WTC11 (cell line): Measurements from ENCODE around the gene ERFL. TPM values are rescaled to one million over a fixed set of nuclear protein-coding genes. Genes with fewer than 3 reads are reported as not detected.

Experiments
- ATAC-seq: fragments of 200-7000 bp; cut with Tn5 transposase; 2 replicates; pipeline ENCODE4 v1.10.0; 2021; ENCODE audit warnings: mild to moderate bottlenecking, moderate library complexity
- CTCF ChIA-PET: fragments of 300-600 bp; sonication (Branson Sonifier 250); formaldehyde crosslinking; loops from one replicate; lab custom pipeline; 2021; ENCODE audit warnings: antibody characterized with exemption; lab: Charles Lee
- POLR2A ChIA-PET: fragments of 350-600 bp; sonication (Branson Sonifier 250); formaldehyde crosslinking; loops from one replicate; lab custom pipeline; 2021; ENCODE audit warnings: antibody characterized with exemption; lab: Charles Lee
- DNase-seq: peaks from one replicate; pipeline ENCODE4 v3.0.0; 2021; ENCODE audit warnings: low spot score
- H3K27ac Mint-ChIP-seq: 2 replicates; pipeline ENCODE4 v1.8.0; 2021; ENCODE audit warnings: mixed read lengths
- H3K27me3 Mint-ChIP-seq: 2 replicates; pipeline ENCODE4 v1.8.0; 2021; ENCODE audit warnings: low read depth, mild to moderate bottlenecking, moderate library complexity, mixed read lengths
- H3K36me3 Mint-ChIP-seq: 2 replicates; pipeline ENCODE4 v1.8.0; 2021; ENCODE audit warnings: mixed read lengths
- H3K4me1 Mint-ChIP-seq: 2 replicates; pipeline ENCODE4 v1.8.0; 2022; ENCODE audit warnings: mixed read lengths
- H3K4me3 Mint-ChIP-seq: 2 replicates; pipeline ENCODE4 v1.8.0; 2021; ENCODE audit warnings: mild to moderate bottlenecking, moderate library complexity, mixed read lengths
- H3K9me3 Mint-ChIP-seq: 2 replicates; pipeline ENCODE4 v1.8.0; 2021; ENCODE audit warnings: mixed read lengths
- ATF1 ChIP-seq: sonication (generic); formaldehyde crosslinking; IDR thresholded peaks from 2 replicates; pipeline ENCODE4 v1.8.1; 2023; ENCODE audit warnings: mild to moderate bottlenecking, moderate library complexity, missing genetic modification reagents
- GRHL2 ChIP-seq: fragments of 250-450 bp; sonication (Bioruptor Pico); IDR thresholded peaks from 2 replicates; pipeline ENCODE4 v1.8.0; 2022; ENCODE audit warnings: mild to moderate bottlenecking, moderate library complexity; ENCODE audit not compliant: insufficient replicate concordance, severe bottlenecking
- KAT7 ChIP-seq: sonication (generic); formaldehyde crosslinking; IDR thresholded peaks from 2 replicates; pipeline ENCODE4 v1.8.1; 2023; ENCODE audit warnings: missing genetic modification reagents, mild to moderate bottlenecking, borderline replicate concordance
- NFE2L1 ChIP-seq: sonication (generic); formaldehyde crosslinking; IDR thresholded peaks from 2 replicates; pipeline ENCODE4 v1.8.1; 2023; ENCODE audit warnings: missing genetic modification reagents
- NR1H2 ChIP-seq: sonication (generic); formaldehyde crosslinking; IDR thresholded peaks from 2 replicates; pipeline ENCODE4 v1.9.0; 2021; ENCODE audit warnings: mild to moderate bottlenecking, moderate library complexity, missing genetic modification reagents
- OVOL2 ChIP-seq: fragments of 250-450 bp; sonication (Bioruptor Pico); IDR thresholded peaks from 2 replicates; pipeline ENCODE4 v1.9.0; 2021; ENCODE audit warnings: mild to moderate bottlenecking, borderline replicate concordance
- PRRX2 ChIP-seq: fragments of 250-450 bp; sonication (Bioruptor Pico); IDR thresholded peaks from 2 replicates; pipeline ENCODE4 v1.8.0; 2021; ENCODE audit warnings: mild to moderate bottlenecking
- RORB ChIP-seq: fragments of 250-450 bp; sonication (Bioruptor Pico); IDR thresholded peaks from 2 replicates; pipeline ENCODE4 v1.9.0; 2021; ENCODE audit warnings: mild to moderate bottlenecking
- TCF7 ChIP-seq: sonication (generic); formaldehyde crosslinking; IDR thresholded peaks from 2 replicates; pipeline ENCODE4 v1.8.0; 2022; ENCODE audit warnings: mild to moderate bottlenecking, low read depth, missing genetic modification reagents, moderate library complexity
- TEAD4 ChIP-seq: sonication (generic); formaldehyde crosslinking; IDR thresholded peaks from 2 replicates; pipeline ENCODE4 v1.8.0; 2022; ENCODE audit warnings: mild to moderate bottlenecking, missing genetic modification reagents
- ZBTB21 ChIP-seq: sonication (generic); formaldehyde crosslinking; IDR thresholded peaks from 2 replicates; pipeline ENCODE4 v1.8.1; 2023; ENCODE audit warnings: mild to moderate bottlenecking, missing genetic modification reagents, borderline replicate concordance
- ZNF219 ChIP-seq: sonication (generic); formaldehyde crosslinking; IDR thresholded peaks from 2 replicates; pipeline ENCODE4 v1.8.0; 2023; ENCODE audit warnings: missing genetic modification reagents, mild to moderate bottlenecking, borderline replicate concordance
- ZNF396 ChIP-seq: fragments of 250-450 bp; sonication (Bioruptor Pico); IDR thresholded peaks from 2 replicates; pipeline ENCODE4 v1.8.0; 2021; ENCODE audit warnings: mild to moderate bottlenecking, moderate library complexity, borderline replicate concordance
- total RNA-seq: library from RNA; stranded (reverse); gene quantifications from 3 replicates; pipeline ENCODE4 v1.2.3, GENCODE V29; 2021
- TF ChIP-seq, protein P1 (sequence below): fragments of 250-450 bp; sonication (Bioruptor Pico); IDR thresholded peaks from 2 replicates; pipeline ENCODE4 v1.9.0; 2021; ENCODE audit warnings: mild to moderate bottlenecking
- TF ChIP-seq, protein P2 (sequence below): sonication (generic); formaldehyde crosslinking; IDR thresholded peaks from 2 replicates; pipeline ENCODE4 v1.8.1; 2022; ENCODE audit warnings: missing genetic modification reagents, borderline replicate concordance
- TF ChIP-seq, protein P3 (sequence below): sonication (generic); formaldehyde crosslinking; IDR thresholded peaks from 2 replicates; pipeline ENCODE4 v1.8.1; 2023; ENCODE audit warnings: mild to moderate bottlenecking, missing genetic modification reagents
- TF ChIP-seq, protein P4 (sequence below): sonication (generic); formaldehyde crosslinking; IDR thresholded peaks from 2 replicates; pipeline ENCODE4 v1.8.0; 2022; ENCODE audit warnings: mild to moderate bottlenecking, missing genetic modification reagents
- TF ChIP-seq, protein P5 (sequence below): sonication (generic); formaldehyde crosslinking; IDR thresholded peaks from 2 replicates; pipeline ENCODE4 v1.8.0; 2023; ENCODE audit warnings: mild to moderate bottlenecking, missing genetic modification reagents

Gene ERFL
- total RNA-seq, 1 experiment from 2014 or later, result 0.31 TPM

DNA sequence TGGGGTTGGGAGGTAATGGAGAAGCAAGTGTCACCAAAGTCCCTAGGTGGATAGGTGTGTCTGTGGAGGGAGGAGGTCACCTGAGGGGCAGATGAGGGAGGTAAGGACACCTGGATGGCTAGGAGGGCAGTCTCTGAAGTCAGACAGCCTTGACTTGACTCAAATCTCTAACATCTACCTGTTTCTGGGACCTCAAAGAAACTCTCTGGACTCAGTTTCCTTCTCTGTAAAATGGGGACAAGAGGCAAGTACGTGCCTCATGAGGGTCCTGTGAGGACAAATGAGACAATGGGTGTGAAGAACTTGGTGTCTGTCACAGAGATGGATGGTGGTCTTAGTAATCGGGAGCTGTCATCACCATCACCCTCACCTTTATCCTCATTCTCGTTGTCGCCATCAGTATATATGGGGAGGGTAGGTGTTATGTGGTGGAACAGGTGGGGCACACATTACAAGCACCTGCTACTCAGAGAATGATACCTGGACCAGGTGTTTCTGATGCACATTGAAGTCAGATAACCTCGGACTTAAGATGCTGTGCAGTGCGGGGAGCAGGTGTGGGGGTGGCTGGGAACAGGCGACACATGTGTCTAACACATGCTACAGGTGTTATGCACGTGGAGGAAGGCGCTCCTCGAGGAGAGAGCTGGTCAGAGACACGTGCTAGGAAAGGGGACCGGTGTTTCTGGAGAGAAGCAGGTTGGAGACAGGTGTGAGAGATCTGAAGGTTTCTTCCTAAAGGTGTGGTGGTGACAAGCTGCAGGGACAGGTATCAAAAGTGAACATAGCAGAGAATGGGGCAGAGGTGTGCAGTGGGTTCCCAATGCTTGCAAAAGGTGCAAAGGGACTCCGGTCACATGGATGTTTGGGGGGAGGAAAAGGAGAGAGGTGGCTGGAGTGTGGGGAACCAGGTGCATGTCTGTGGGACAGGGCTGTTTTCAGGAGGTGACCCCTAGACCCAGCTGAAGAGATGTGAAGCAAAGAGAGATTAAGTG is 3.8 kb downstream of the ERFL start:
- H3K4me3 Mint-ChIP-seq, result no peak overlapping the region
- no peaks in the 10 kb centered on the region for H3K36me3 Mint-ChIP-seq
- no peak for DNase-seq
- no peak for ATAC-seq
- H3K9me3 Mint-ChIP-seq, result no peaks in the 10 kb centered on the region
- POLR2A ChIA-PET, result interaction anchor here (0.5 to 0.6 kb wide), 2 partner anchors 85 to 120 kb away, joined by 3 read pairs; no protein-coding TSS in a partner anchor
- TF ChIP-seq NR1H2 (CRISPR knock-in tag) (no peak), OVOL2 (CRISPR knock-in tag) (no peak), RORB (no peak), GRHL2 (CRISPR knock-in tag) (no peak), TEAD4 (CRISPR knock-in tag) (no peak), PRRX2 (CRISPR knock-in tag) (no peak), TCF7 (CRISPR knock-in tag) (no peak), ZNF219 (CRISPR knock-in tag) (no peak), NFE2L1 (CRISPR knock-in tag) (no peak), ZBTB21 (CRISPR knock-in tag) (no peak), KAT7 (no peak), ATF1 (CRISPR knock-in tag) (no peak), ZNF396 (no peak)
- TF ChIP-seq, protein P1, sequence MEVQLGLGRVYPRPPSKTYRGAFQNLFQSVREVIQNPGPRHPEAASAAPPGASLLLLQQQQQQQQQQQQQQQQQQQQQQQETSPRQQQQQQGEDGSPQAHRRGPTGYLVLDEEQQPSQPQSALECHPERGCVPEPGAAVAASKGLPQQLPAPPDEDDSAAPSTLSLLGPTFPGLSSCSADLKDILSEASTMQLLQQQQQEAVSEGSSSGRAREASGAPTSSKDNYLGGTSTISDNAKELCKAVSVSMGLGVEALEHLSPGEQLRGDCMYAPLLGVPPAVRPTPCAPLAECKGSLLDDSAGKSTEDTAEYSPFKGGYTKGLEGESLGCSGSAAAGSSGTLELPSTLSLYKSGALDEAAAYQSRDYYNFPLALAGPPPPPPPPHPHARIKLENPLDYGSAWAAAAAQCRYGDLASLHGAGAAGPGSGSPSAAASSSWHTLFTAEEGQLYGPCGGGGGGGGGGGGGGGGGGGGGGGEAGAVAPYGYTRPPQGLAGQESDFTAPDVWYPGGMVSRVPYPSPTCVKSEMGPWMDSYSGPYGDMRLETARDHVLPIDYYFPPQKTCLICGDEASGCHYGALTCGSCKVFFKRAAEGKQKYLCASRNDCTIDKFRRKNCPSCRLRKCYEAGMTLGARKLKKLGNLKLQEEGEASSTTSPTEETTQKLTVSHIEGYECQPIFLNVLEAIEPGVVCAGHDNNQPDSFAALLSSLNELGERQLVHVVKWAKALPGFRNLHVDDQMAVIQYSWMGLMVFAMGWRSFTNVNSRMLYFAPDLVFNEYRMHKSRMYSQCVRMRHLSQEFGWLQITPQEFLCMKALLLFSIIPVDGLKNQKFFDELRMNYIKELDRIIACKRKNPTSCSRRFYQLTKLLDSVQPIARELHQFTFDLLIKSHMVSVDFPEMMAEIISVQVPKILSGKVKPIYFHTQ, result no peak
- TF ChIP-seq, protein P2, sequence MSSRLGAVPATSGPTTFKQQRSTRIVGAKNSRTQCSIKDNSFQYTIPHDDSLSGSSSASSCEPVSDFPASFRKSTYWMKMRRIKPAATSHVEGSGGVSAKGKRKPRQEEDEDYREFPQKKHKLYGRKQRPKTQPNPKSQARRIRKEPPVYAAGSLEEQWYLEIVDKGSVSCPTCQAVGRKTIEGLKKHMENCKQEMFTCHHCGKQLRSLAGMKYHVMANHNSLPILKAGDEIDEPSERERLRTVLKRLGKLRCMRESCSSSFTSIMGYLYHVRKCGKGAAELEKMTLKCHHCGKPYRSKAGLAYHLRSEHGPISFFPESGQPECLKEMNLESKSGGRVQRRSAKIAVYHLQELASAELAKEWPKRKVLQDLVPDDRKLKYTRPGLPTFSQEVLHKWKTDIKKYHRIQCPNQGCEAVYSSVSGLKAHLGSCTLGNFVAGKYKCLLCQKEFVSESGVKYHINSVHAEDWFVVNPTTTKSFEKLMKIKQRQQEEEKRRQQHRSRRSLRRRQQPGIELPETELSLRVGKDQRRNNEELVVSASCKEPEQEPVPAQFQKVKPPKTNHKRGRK, result no peak
- TF ChIP-seq, protein P3, sequence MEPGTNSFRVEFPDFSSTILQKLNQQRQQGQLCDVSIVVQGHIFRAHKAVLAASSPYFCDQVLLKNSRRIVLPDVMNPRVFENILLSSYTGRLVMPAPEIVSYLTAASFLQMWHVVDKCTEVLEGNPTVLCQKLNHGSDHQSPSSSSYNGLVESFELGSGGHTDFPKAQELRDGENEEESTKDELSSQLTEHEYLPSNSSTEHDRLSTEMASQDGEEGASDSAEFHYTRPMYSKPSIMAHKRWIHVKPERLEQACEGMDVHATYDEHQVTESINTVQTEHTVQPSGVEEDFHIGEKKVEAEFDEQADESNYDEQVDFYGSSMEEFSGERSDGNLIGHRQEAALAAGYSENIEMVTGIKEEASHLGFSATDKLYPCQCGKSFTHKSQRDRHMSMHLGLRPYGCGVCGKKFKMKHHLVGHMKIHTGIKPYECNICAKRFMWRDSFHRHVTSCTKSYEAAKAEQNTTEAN (CRISPR knock-in tag), result no peak
- TF ChIP-seq, protein P4, sequence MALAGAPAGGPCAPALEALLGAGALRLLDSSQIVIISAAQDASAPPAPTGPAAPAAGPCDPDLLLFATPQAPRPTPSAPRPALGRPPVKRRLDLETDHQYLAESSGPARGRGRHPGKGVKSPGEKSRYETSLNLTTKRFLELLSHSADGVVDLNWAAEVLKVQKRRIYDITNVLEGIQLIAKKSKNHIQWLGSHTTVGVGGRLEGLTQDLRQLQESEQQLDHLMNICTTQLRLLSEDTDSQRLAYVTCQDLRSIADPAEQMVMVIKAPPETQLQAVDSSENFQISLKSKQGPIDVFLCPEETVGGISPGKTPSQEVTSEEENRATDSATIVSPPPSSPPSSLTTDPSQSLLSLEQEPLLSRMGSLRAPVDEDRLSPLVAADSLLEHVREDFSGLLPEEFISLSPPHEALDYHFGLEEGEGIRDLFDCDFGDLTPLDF, result no peak
- TF ChIP-seq, protein P5, sequence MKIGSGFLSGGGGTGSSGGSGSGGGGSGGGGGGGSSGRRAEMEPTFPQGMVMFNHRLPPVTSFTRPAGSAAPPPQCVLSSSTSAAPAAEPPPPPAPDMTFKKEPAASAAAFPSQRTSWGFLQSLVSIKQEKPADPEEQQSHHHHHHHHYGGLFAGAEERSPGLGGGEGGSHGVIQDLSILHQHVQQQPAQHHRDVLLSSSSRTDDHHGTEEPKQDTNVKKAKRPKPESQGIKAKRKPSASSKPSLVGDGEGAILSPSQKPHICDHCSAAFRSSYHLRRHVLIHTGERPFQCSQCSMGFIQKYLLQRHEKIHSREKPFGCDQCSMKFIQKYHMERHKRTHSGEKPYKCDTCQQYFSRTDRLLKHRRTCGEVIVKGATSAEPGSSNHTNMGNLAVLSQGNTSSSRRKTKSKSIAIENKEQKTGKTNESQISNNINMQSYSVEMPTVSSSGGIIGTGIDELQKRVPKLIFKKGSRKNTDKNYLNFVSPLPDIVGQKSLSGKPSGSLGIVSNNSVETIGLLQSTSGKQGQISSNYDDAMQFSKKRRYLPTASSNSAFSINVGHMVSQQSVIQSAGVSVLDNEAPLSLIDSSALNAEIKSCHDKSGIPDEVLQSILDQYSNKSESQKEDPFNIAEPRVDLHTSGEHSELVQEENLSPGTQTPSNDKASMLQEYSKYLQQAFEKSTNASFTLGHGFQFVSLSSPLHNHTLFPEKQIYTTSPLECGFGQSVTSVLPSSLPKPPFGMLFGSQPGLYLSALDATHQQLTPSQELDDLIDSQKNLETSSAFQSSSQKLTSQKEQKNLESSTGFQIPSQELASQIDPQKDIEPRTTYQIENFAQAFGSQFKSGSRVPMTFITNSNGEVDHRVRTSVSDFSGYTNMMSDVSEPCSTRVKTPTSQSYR (CRISPR knock-in tag), result no peak
- peaks cover 9% of the 10 kb centered on the region for H3K27me3 Mint-ChIP-seq
- H3K4me1 Mint-ChIP-seq, result peaks cover 17% of the 10 kb centered on the region
- CTCF ChIA-PET, result no interaction called here
- H3K27ac Mint-ChIP-seq, result no peak overlapping the region
